Uterus (tissue), 2 donors: ENCODE results near the gene EVC2.

ENCODE experiments used
- CTCF ChIP-seq, 4 experiments: fragments of 200-600 bp in 2 of 4; fragments of 450-650 bp in 2 of 4; sonication (generic) in 2 of 4; IDR thresholded peaks; one replicate each; pipeline ENCODE4 v1.5.1; 2016 to 2019; ENCODE audit warnings: antibody characterized with exemption in 4 of 4, mild to moderate bottlenecking in 2 of 4, moderate library complexity in 1 of 4
- POLR2A ChIP-seq, 2 donors: fragments of 450-650 bp; IDR thresholded peaks; one replicate each; pipeline ENCODE4 v1.6.1; 2016; ENCODE audit warnings: antibody characterized with exemption in 2 of 2, mild to moderate bottlenecking in 1 of 2, moderate library complexity in 1 of 2

- TF ChIP-seq CTCF (IDR thresholded peaks at IDR 0.05) (no peak), POLR2A (IDR thresholded peaks at IDR 0.05) (no peak)
Observed at GRCh38 chr4:5707366-5707765, 993 bp downstream of the EVC2 start.
